ENCODE data around the gene EML6.

Gene EML6

GRCh38 chr2:54908591-54908990 lies 185.1 kb downstream of the EML6 start:
- no peak overlapping the region for H3K27ac ChIP-seq (ENCODE audit: low read length)
- no peak overlapping the region for H3K9ac ChIP-seq (ENCODE audit: low read length in 2 of 2)
- H3K4me3 ChIP-seq (ENCODE audit: low read length in 2 of 2), result no peak overlapping the region
- H3K9me3 ChIP-seq (ENCODE audit: control insufficient read depth in 2 of 2, low read length in 2 of 2), result no peaks in the 10 kb centered on the region
- no peaks in the 10 kb centered on the region for H3K27me3 ChIP-seq (ENCODE audit: control insufficient read depth in 1 of 2, insufficient read depth in 2 of 2, low read length in 2 of 2)
- no peaks in the 10 kb centered on the region for H3K4me1 ChIP-seq (ENCODE audit: control insufficient read depth, insufficient read depth, low read length)
- H3K36me3 ChIP-seq (ENCODE audit: control insufficient read depth in 2 of 2, insufficient read depth in 2 of 2, low read length in 2 of 2), result no peaks in the 10 kb centered on the region

- H3K36me3 ChIP-seq (ENCODE audit: control insufficient read depth in 2 of 2, insufficient read depth in 2 of 2, low read length in 2 of 2), result no peaks in the 10 kb centered on the region
- no peaks in the 10 kb centered on the region for H3K4me1 ChIP-seq (ENCODE audit: control insufficient read depth, insufficient read depth, low read length)
- no peaks in the 10 kb centered on the region for H3K27me3 ChIP-seq (ENCODE audit: control insufficient read depth in 1 of 2, insufficient read depth in 2 of 2, low read length in 2 of 2)
- H3K9ac ChIP-seq (ENCODE audit: low read length in 2 of 2), result no peak overlapping the region
- H3K4me3 ChIP-seq (ENCODE audit: low read length in 2 of 2), result no peak overlapping the region
- no peak overlapping the region for H3K27ac ChIP-seq (ENCODE audit: low read length)
- H3K9me3 ChIP-seq (ENCODE audit: control insufficient read depth in 2 of 2, low read length in 2 of 2), result no peaks in the 10 kb centered on the region
Observed at GRCh38 chr2:54909001-54909400, 185.5 kb downstream of the EML6 start.

DNA sequence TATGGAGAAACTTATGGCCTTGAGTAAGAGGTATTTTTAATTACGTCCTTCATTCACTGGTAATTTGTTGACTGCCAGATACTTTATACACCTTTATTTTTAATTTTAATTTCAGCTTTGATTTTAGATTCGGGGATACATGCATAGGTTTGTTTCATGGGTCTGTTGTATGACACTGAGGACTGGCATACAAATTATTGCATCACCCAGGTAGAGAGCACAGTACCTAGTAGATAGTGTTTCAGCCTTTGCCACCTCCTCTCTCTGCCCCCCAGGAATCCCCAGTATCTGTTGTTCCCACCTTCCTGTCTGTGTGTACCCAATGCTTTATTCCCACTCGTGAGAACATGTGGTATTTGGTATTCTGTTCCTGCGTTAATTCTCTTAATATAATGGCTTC lies 188.8 kb downstream of the EML6 start:
- no peaks in the 10 kb centered on the region for H3K36me3 ChIP-seq (ENCODE audit: control insufficient read depth in 2 of 2, insufficient read depth in 2 of 2, low read length in 2 of 2)
- H3K4me3 ChIP-seq (ENCODE audit: low read length in 2 of 2), result no peak overlapping the region
- no peak overlapping the region for H3K9ac ChIP-seq (ENCODE audit: low read length in 2 of 2)
- H3K27ac ChIP-seq (ENCODE audit: low read length), result no peak overlapping the region
- no peaks in the 10 kb centered on the region for H3K27me3 ChIP-seq (ENCODE audit: control insufficient read depth in 1 of 2, insufficient read depth in 2 of 2, low read length in 2 of 2)
- H3K4me1 ChIP-seq (ENCODE audit: control insufficient read depth, insufficient read depth, low read length), result no peaks in the 10 kb centered on the region
- H3K9me3 ChIP-seq (ENCODE audit: control insufficient read depth in 2 of 2, low read length in 2 of 2), result no peaks in the 10 kb centered on the region

DNA sequence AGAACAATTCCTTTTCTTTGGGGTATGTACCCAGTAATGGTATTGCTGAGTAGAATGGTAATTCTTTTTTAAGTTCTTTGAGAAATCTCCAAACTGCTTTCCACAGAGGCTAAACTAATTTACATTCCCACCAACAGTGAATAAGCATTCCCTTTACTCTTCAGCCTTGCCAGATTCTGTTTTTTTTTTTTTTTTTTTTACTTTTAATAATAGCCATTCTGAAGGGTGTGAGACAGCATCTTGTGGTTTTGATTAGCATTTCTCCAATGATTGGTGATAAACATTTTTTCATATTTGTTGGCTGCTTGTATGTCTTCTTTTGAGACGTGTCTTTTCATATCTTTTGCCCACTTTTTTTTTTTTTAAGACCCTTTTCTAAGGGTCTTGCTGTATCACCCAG lies 189.4 kb downstream of the EML6 start:
- Histone ChIP-seq H3K27me3 (ENCODE audit: control insufficient read depth in 1 of 2, insufficient read depth in 2 of 2, low read length in 2 of 2) (no peaks in the 10 kb centered on the region), H3K4me1 (ENCODE audit: control insufficient read depth, insufficient read depth, low read length) (no peaks in the 10 kb centered on the region), H3K36me3 (ENCODE audit: control insufficient read depth in 2 of 2, insufficient read depth in 2 of 2, low read length in 2 of 2) (no peaks in the 10 kb centered on the region), H3K4me3 (ENCODE audit: low read length in 2 of 2) (no peak overlapping the region), H3K9ac (ENCODE audit: low read length in 2 of 2) (no peak overlapping the region), H3K27ac (ENCODE audit: low read length) (no peak overlapping the region), H3K9me3 (ENCODE audit: control insufficient read depth in 2 of 2, low read length in 2 of 2) (no peaks in the 10 kb centered on the region)

DNA sequence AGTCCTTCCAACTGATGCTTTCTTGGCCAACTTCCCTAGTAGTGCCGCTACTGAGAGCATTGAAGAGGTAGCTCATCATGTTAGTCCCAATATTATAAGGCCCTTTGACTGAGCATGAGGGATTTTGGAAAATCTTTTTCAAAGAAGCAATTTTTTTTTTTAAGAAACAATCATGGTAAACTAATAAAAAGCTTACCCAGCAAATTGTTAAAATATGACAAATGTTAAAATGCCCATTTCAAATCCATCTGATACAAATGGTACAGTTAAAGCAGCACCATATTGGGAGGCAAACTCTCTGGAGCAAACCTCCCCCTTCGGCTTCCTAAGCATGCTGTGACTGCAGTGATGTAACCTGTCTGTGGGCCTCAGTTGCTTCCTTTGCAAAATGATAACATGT lies 191.2 kb downstream of the EML6 start:
- no peaks in the 10 kb centered on the region for H3K27me3 ChIP-seq (ENCODE audit: control insufficient read depth in 1 of 2, insufficient read depth in 2 of 2, low read length in 2 of 2)
- H3K9me3 ChIP-seq (ENCODE audit: control insufficient read depth in 2 of 2, low read length in 2 of 2), result no peaks in the 10 kb centered on the region
- no peaks in the 10 kb centered on the region for H3K4me1 ChIP-seq (ENCODE audit: control insufficient read depth, insufficient read depth, low read length)
- no peak overlapping the region for H3K9ac ChIP-seq (ENCODE audit: low read length in 2 of 2)
- H3K4me3 ChIP-seq (ENCODE audit: low read length in 2 of 2), result no peak overlapping the region
- no peaks in the 10 kb centered on the region for H3K36me3 ChIP-seq (ENCODE audit: control insufficient read depth in 2 of 2, insufficient read depth in 2 of 2, low read length in 2 of 2)
- no peak overlapping the region for H3K27ac ChIP-seq (ENCODE audit: low read length)

- Histone ChIP-seq H3K27me3 (ENCODE audit: control insufficient read depth in 1 of 2, insufficient read depth in 2 of 2, low read length in 2 of 2) (no peaks in the 10 kb centered on the region), H3K27ac (ENCODE audit: low read length) (no peak overlapping the region), H3K9me3 (ENCODE audit: control insufficient read depth in 2 of 2, low read length in 2 of 2) (no peaks in the 10 kb centered on the region)
Observed at GRCh38 chr2:54915101-54915500, 191.6 kb downstream of the EML6 start.

GRCh38 chr2:54916637-54917036 lies 193.2 kb downstream of the EML6 start:
- Histone ChIP-seq H3K36me3 (ENCODE audit: control insufficient read depth in 2 of 2, insufficient read depth in 2 of 2, low read length in 2 of 2) (no peaks in the 10 kb centered on the region), H3K9me3 (ENCODE audit: control insufficient read depth in 2 of 2, low read length in 2 of 2) (no peaks in the 10 kb centered on the region), H3K4me1 (ENCODE audit: control insufficient read depth, insufficient read depth, low read length) (no peaks in the 10 kb centered on the region), H3K27ac (ENCODE audit: low read length) (no peak overlapping the region), H3K9ac (ENCODE audit: low read length in 2 of 2) (no peak overlapping the region), H3K4me3 (ENCODE audit: low read length in 2 of 2) (no peak overlapping the region), H3K27me3 (ENCODE audit: control insufficient read depth in 1 of 2, insufficient read depth in 2 of 2, low read length in 2 of 2) (no peaks in the 10 kb centered on the region)

More at GRCh38 chr2:54915101-54915500, 191.6 kb downstream of the EML6 start:
- Histone ChIP-seq H3K36me3 (ENCODE audit: control insufficient read depth in 2 of 2, insufficient read depth in 2 of 2, low read length in 2 of 2) (no peaks in the 10 kb centered on the region), H3K4me1 (ENCODE audit: control insufficient read depth, insufficient read depth, low read length) (no peaks in the 10 kb centered on the region), H3K4me3 (ENCODE audit: low read length in 2 of 2) (no peak overlapping the region), H3K9ac (ENCODE audit: low read length in 2 of 2) (no peak overlapping the region)

DNA sequence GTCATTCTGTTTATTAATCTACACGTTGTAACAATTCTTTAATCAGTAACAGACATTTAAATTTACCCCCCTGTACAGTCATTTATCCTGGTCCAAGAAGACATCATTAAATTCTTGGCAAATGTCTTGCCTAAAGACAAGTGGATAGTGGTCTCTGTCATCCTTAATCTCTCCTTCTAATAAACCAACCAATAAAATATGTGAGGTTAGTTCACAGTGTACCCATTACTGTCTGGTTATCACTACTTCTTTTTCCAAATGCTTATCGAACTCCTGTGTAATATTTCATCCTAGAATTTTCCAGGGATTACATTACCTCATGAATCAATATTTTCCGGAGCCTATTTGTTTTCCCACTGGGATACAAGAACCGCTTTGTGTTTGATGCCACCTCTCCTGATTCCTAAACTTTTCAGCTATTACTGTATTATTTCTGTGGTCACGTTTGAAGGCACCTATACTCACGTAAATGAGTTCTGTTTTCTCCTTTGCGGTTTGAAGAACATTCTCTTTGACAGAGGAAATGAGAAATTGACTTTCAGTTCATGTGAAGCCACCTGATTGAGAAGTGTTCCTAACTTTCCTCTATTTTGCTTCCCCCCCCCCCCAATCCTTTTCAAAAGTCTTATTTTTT lies 195.3 kb downstream of the EML6 start:
- Histone ChIP-seq H3K36me3 (ENCODE audit: control insufficient read depth in 2 of 2, insufficient read depth in 2 of 2, low read length in 2 of 2) (no peaks in the 10 kb centered on the region), H3K27ac (ENCODE audit: low read length) (no peak overlapping the region), H3K9ac (ENCODE audit: low read length in 2 of 2) (no peak overlapping the region), H3K4me1 (ENCODE audit: control insufficient read depth, insufficient read depth, low read length) (no peaks in the 10 kb centered on the region), H3K9me3 (ENCODE audit: control insufficient read depth in 2 of 2, low read length in 2 of 2) (no peaks in the 10 kb centered on the region), H3K4me3 (ENCODE audit: low read length in 2 of 2) (no peak overlapping the region), H3K27me3 (ENCODE audit: control insufficient read depth in 1 of 2, insufficient read depth in 2 of 2, low read length in 2 of 2) (no peaks in the 10 kb centered on the region)

DNA sequence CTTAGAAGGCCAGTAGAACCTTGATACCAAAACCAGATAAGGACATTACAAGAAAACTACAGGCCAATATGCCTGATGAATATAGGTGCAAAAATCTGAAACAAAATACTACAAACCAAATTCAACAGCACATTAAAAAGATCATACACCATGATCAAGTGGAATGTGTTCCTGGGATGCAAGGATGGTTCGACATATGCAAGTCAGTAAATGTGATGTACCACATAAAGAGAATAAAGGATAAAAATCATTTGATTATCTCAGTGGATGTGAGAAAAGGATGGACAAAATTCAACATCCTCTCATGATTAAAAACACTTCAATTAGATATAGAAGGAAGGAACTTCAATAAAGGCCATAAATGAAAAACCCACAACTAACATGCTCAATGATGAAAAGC lies 197.2 kb downstream of the EML6 start:
- no peaks in the 10 kb centered on the region for H3K36me3 ChIP-seq (ENCODE audit: control insufficient read depth in 2 of 2, insufficient read depth in 2 of 2, low read length in 2 of 2)
- no peak overlapping the region for H3K4me3 ChIP-seq (ENCODE audit: low read length in 2 of 2)
- H3K9me3 ChIP-seq (ENCODE audit: control insufficient read depth in 2 of 2, low read length in 2 of 2), result no peaks in the 10 kb centered on the region
- no peaks in the 10 kb centered on the region for H3K4me1 ChIP-seq (ENCODE audit: control insufficient read depth, insufficient read depth, low read length)
- no peaks in the 10 kb centered on the region for H3K27me3 ChIP-seq (ENCODE audit: control insufficient read depth in 1 of 2, insufficient read depth in 2 of 2, low read length in 2 of 2)
- no peak overlapping the region for H3K9ac ChIP-seq (ENCODE audit: low read length in 2 of 2)
- no peak overlapping the region for H3K27ac ChIP-seq (ENCODE audit: low read length)

DNA sequence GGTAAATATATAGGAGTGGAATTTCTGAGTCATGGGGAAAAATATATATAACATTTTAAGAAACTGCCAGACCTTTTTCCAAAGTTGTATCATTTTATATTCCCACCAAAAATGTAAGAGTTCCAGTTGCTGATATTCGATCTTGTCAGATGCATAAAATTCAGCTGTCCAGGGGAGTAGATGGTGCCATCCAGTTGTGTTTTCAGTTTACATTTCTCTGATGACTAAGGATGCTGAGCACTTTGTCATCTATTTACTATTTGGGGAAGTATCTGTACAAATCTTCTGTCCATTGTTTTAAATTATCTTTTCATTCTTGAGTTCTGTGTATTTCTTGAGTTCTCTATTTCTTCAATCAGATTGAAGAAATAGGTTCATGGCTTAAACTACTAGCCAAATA lies 200.7 kb downstream of the EML6 start:
- Histone ChIP-seq H3K4me1 (ENCODE audit: control insufficient read depth, insufficient read depth, low read length) (peaks cover 4% of the 10 kb centered on the region), H3K9me3 (ENCODE audit: control insufficient read depth in 2 of 2, low read length in 2 of 2) (no peaks in the 10 kb centered on the region), H3K36me3 (ENCODE audit: control insufficient read depth in 2 of 2, insufficient read depth in 2 of 2, low read length in 2 of 2) (no peaks in the 10 kb centered on the region), H3K4me3 (ENCODE audit: low read length in 2 of 2) (no peak overlapping the region), H3K27me3 (ENCODE audit: control insufficient read depth in 1 of 2, insufficient read depth in 2 of 2, low read length in 2 of 2) (no peaks in the 10 kb centered on the region), H3K27ac (ENCODE audit: low read length) (no peak overlapping the region), H3K9ac (ENCODE audit: low read length in 2 of 2) (no peak overlapping the region)

DNA sequence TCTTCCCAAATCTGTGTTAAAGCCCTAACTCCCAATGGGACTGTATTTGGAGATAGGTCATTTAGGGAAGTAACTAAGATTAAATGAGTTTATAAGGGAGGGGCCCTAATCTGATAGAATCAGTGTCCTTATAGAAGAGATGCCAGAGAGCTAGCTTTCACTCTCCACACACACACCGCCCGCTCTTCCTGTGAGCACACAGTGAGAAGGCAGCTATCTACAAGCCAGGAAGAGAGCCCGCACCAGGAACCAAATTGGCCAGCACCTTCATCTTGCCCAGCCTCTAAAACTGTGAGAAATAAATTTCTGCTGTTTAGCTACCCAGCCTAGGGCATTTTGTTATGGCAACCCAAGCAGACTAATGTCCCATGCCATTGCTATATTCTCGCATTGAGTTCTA lies 201.6 kb downstream of the EML6 start:
- Histone ChIP-seq H3K9me3 (ENCODE audit: control insufficient read depth in 2 of 2, low read length in 2 of 2) (no peaks in the 10 kb centered on the region), H3K4me1 (ENCODE audit: control insufficient read depth, insufficient read depth, low read length) (peaks cover 4% of the 10 kb centered on the region), H3K4me3 (ENCODE audit: low read length in 2 of 2) (no peak overlapping the region), H3K36me3 (ENCODE audit: control insufficient read depth in 2 of 2, insufficient read depth in 2 of 2, low read length in 2 of 2) (no peaks in the 10 kb centered on the region), H3K27me3 (ENCODE audit: control insufficient read depth in 1 of 2, insufficient read depth in 2 of 2, low read length in 2 of 2) (no peaks in the 10 kb centered on the region), H3K9ac (ENCODE audit: low read length in 2 of 2) (no peak overlapping the region), H3K27ac (ENCODE audit: low read length) (no peak overlapping the region)
